Testis (tissue), 3 donors: ENCODE data around the gene CMA1. TPM values are rescaled to one million over a fixed set of nuclear protein-coding genes. Genes with fewer than 3 reads are reported as not detected.

Experiments used
- DNase-seq: peaks from one replicate; pipeline ENCODE4 v3.0.0-alpha.2; 2019
- H3K27ac ChIP-seq, 2 donors: fragments of 200-600 bp; sonication (generic); one replicate each; pipeline ENCODE4 v1.5.1; 2019
- H3K27me3 ChIP-seq: fragments of 200-600 bp; sonication (generic); one replicate; pipeline ENCODE4 v1.5.1; 2019
- H3K36me3 ChIP-seq: fragments of 200-600 bp; sonication (generic); one replicate; pipeline ENCODE4 v1.5.1; 2017; ENCODE audit warnings: low read depth; ENCODE audit errors: missing control alignments
- H3K4me1 ChIP-seq: fragments of 200-600 bp; sonication (generic); one replicate; pipeline ENCODE4 v1.5.1; 2019
- H3K4me3 ChIP-seq, 2 donors: fragments of 200-600 bp; sonication (generic); one replicate each; pipeline ENCODE4 v1.5.1; 2017 to 2019
- H3K9me3 ChIP-seq: fragments of 200-600 bp; sonication (generic); one replicate; pipeline ENCODE4 v1.5.1; 2017
- POLR2A ChIP-seq: fragments of 450-650 bp; IDR thresholded peaks from one replicate; pipeline ENCODE4 v1.6.1; 2017; ENCODE audit warnings: antibody characterized with exemption, mild to moderate bottlenecking, moderate library complexity
- WGBS, 2 donors: methylation state at CpG; one replicate each; pipeline ENCODE4 v1.1.5; 2018; 5-methylcytosine and 5-hydroxymethylcytosine counted together
- intact Hi-C: fragments of 100-400 bp; cut with DNase I; formaldehyde crosslinking; loops from one replicate; pipeline ENCODE4 v1.15.1; 2023; ENCODE audit warnings: low total_unique reads
- polyA plus RNA-seq: library from polyadenylated mRNA; stranded (reverse); fragments of 350-450 nt; fragmentation: Illumina TruSeq; extraction: RNeasy Lipid Tissue Mini Kit (QIAGEN cat#74804); gene quantifications from one replicate; pipeline ENCODE4 v1.2.3, GENCODE V29; 2014; ENCODE audit warnings: low read depth, low replicate concordance; ENCODE audit not compliant: insufficient read depth
- total RNA-seq, 2 donors: library from RNA; depleted of rRNA; stranded (reverse); fragments of >200 nt; gene quantifications; one replicate each; pipeline ENCODE4 v1.2.3, GENCODE V29; 2016
- TF ChIP-seq, protein P1 (sequence below), 3 experiments: fragments of 450-650 bp in 2 of 3; fragments of 200-600 bp in 1 of 3; sonication (generic) in 1 of 3; IDR thresholded peaks; one replicate each; pipeline ENCODE4 v1.5.1; 2016 to 2019; ENCODE audit warnings: antibody characterized with exemption in 3 of 3, mild to moderate bottlenecking in 2 of 3, moderate library complexity in 1 of 3

CMA1 gene
- total and polyA plus RNA-seq, 3 donors from 2014 or later = 4.0 TPM; not detected in 2

GRCh38 chr14:24458736-24459135 is 49.3 kb downstream of the CMA1 start:
- TF ChIP-seq, protein P1, sequence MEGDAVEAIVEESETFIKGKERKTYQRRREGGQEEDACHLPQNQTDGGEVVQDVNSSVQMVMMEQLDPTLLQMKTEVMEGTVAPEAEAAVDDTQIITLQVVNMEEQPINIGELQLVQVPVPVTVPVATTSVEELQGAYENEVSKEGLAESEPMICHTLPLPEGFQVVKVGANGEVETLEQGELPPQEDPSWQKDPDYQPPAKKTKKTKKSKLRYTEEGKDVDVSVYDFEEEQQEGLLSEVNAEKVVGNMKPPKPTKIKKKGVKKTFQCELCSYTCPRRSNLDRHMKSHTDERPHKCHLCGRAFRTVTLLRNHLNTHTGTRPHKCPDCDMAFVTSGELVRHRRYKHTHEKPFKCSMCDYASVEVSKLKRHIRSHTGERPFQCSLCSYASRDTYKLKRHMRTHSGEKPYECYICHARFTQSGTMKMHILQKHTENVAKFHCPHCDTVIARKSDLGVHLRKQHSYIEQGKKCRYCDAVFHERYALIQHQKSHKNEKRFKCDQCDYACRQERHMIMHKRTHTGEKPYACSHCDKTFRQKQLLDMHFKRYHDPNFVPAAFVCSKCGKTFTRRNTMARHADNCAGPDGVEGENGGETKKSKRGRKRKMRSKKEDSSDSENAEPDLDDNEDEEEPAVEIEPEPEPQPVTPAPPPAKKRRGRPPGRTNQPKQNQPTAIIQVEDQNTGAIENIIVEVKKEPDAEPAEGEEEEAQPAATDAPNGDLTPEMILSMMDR (IDR thresholded peaks at IDR 0.05) = no peak
- no peak for TF ChIP-seq POLR2A
- WGBS, 2 donors = 76 to 87% methylated on average over 1 of the region's 1 CpG
- Histone ChIP-seq H3K27me3 (no peaks in the 10 kb centered on the region), H3K36me3 (no peaks in the 10 kb centered on the region), H3K4me1 (no peaks in the 10 kb centered on the region), H3K27ac (no peak overlapping the region), H3K9me3 (no peaks in the 10 kb centered on the region), H3K4me3 (no peak overlapping the region)
- intact Hi-C loops = no loop called here
- DNase-seq = no peak

DNA sequence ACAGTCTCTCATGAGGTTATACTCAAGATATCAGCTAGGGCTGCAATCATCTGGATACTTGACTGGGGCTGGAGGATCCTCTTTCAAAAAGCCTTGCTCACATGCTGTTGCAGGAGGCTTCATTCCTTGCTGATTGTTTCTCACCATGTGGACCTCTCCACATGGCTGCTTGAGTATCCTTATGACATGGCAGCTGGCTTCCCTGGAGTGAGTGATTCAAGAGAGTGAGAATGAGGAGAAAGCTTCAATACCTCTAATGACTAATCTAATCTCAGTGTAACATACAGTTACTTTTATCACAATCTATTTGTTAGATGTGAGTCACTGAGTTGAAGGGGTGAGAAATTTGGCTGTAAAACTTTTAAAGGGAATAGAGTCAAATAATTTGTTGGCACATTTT is 51.1 kb downstream of the CMA1 start:
- no peak for TF ChIP-seq POLR2A
- TF ChIP-seq, protein P1 (IDR thresholded peaks at IDR 0.05) = no peak
- H3K27ac ChIP-seq = no peak overlapping the region
- H3K4me1 ChIP-seq = no peaks in the 10 kb centered on the region
- H3K36me3 ChIP-seq = no peaks in the 10 kb centered on the region
- no peaks in the 10 kb centered on the region for H3K9me3 ChIP-seq
- H3K4me3 ChIP-seq = no peak overlapping the region
- no peak for DNase-seq
- intact Hi-C loops = no loop called here
- H3K27me3 ChIP-seq = no peaks in the 10 kb centered on the region

Other genes with a start within 250 kb of the CMA1 start
- gene TGM1, start 245.1 kb downstream of the CMA1 start, total RNA-seq = 10 to 100 TPM in 1 of 2 donors, 1 to 10 TPM in 1; 3.6 to 10.5 TPM
- gene TGM1, start 245.1 kb downstream of the CMA1 start, polyA plus RNA-seq = 5.4 TPM
- gene RABGGTA, start 236.7 kb downstream of the CMA1 start, total RNA-seq = 10 to 100 TPM; 70.9 to 90.2 TPM
- 33.5 TPM for gene RABGGTA, start 236.7 kb downstream of the CMA1 start, polyA plus RNA-seq
- gene DHRS1, start 208.5 kb downstream of the CMA1 start, total RNA-seq = 10 to 100 TPM; 22.5 to 24.6 TPM
- gene DHRS1, start 208.5 kb downstream of the CMA1 start, polyA plus RNA-seq = 19.2 TPM
- 10 to 100 TPM; 25.0 to 27.6 TPM for gene NOP9, start 208.4 kb downstream of the CMA1 start, total RNA-seq
- 20.1 TPM for gene NOP9, start 208.4 kb downstream of the CMA1 start, polyA plus RNA-seq
- gene CIDEB, start 200.3 kb downstream of the CMA1 start, total RNA-seq = 1 to 10 TPM; 3.8 to 6.6 TPM
- gene CIDEB, start 200.3 kb downstream of the CMA1 start, polyA plus RNA-seq = 7.0 TPM
- 10 to 100 TPM; 23.4 to 28.1 TPM for gene LTB4R2, start 198.1 kb downstream of the CMA1 start, total RNA-seq
- gene LTB4R2, start 198.1 kb downstream of the CMA1 start, polyA plus RNA-seq = 4.2 TPM
- 10 to 100 TPM; 10.3 to 10.9 TPM for gene LTB4R, start 196.8 kb downstream of the CMA1 start, total RNA-seq
- 5.5 TPM for gene LTB4R, start 196.8 kb downstream of the CMA1 start, polyA plus RNA-seq
- gene ADCY4, start 173.2 kb downstream of the CMA1 start, total RNA-seq = 10 to 100 TPM; 13.9 to 23.1 TPM
- 10.0 TPM for gene ADCY4, start 173.2 kb downstream of the CMA1 start, polyA plus RNA-seq
- gene RIPK3, start 168.3 kb downstream of the CMA1 start, total RNA-seq = 10 to 100 TPM in 1 of 2 donors, 1 to 10 TPM in 1; 3.2 to 11.3 TPM
- 2.8 TPM for gene RIPK3, start 168.3 kb downstream of the CMA1 start, polyA plus RNA-seq
- gene NFATC4, start 140.1 kb downstream of the CMA1 start, total RNA-seq = 10 to 100 TPM; 40.9 to 53.5 TPM
- 83.6 TPM for gene NFATC4, start 140.1 kb downstream of the CMA1 start, polyA plus RNA-seq
- 10 to 100 TPM; 21.8 TPM for gene NYNRIN, start 109.3 kb downstream of the CMA1 start, total RNA-seq
- 22.0 TPM for gene NYNRIN, start 109.3 kb downstream of the CMA1 start, polyA plus RNA-seq
- 10 to 100 TPM; 13.5 to 17.0 TPM for gene CBLN3, start 78.6 kb downstream of the CMA1 start, total RNA-seq
- gene CBLN3, start 78.6 kb downstream of the CMA1 start, polyA plus RNA-seq = 9.0 TPM
- 10 to 100 TPM; 52.0 to 66.0 TPM for gene KHNYN, start 78.3 kb downstream of the CMA1 start, total RNA-seq
- 27.9 TPM for gene KHNYN, start 78.3 kb downstream of the CMA1 start, polyA plus RNA-seq
- 10 to 100 TPM; 76.7 to 86.1 TPM for gene SDR39U1, start 65.5 kb downstream of the CMA1 start, total RNA-seq
- gene SDR39U1, start 65.5 kb downstream of the CMA1 start, polyA plus RNA-seq = 76.6 TPM
- gene CTSG, start 68.0 kb upstream of the CMA1 start, total RNA-seq = 1 to 10 TPM in 1 of 2 donors, not detected in 1; 3.8 TPM
- 9.2 TPM for gene CTSG, start 68.0 kb upstream of the CMA1 start, polyA plus RNA-seq
- 1 to 10 TPM in 1 of 2 donors, not detected in 1; 1.3 TPM for gene GZMH, start 101.4 kb upstream of the CMA1 start, total RNA-seq
- 4.0 TPM for gene GZMH, start 101.4 kb upstream of the CMA1 start, polyA plus RNA-seq
- gene GZMB, start 125.9 kb upstream of the CMA1 start, total RNA-seq = under 1 TPM in 1 of 2 donors, not detected in 1; 0.93 TPM
- 1.5 TPM for gene GZMB, start 125.9 kb upstream of the CMA1 start, polyA plus RNA-seq